HFFc6 (cell line): Measurements from ENCODE around the gene SLC39A11. TPM values are rescaled to one million over a fixed set of nuclear protein-coding genes. Genes with fewer than 3 reads are reported as not detected.

Source experiments
- DNase-seq: peaks from one replicate; pipeline ENCODE4 v3.0.0-alpha.2; 2018
- H3K27ac Mint-ChIP-seq: 2 replicates; pipeline ENCODE4 v1.8.0; 2020; ENCODE audit warnings: mild to moderate bottlenecking, mixed read lengths
- H3K27me3 Mint-ChIP-seq: 2 replicates; pipeline ENCODE4 v1.8.0; 2021; ENCODE audit warnings: mild to moderate bottlenecking, moderate library complexity, mixed read lengths; ENCODE audit not compliant: insufficient read depth
- H3K36me3 Mint-ChIP-seq: 2 replicates; pipeline ENCODE4 v1.8.0; 2021; ENCODE audit warnings: low read depth, mixed read lengths
- H3K4me1 Mint-ChIP-seq: 2 replicates; pipeline ENCODE4 v1.8.0; 2020; ENCODE audit warnings: low read depth, mixed read lengths
- H3K4me3 Mint-ChIP-seq: 2 replicates; pipeline ENCODE4 v1.8.0; 2020; ENCODE audit warnings: mild to moderate bottlenecking, moderate library complexity, mixed read lengths
- H3K9me3 Mint-ChIP-seq: 2 replicates; pipeline ENCODE4 v1.8.0; 2020; ENCODE audit warnings: mild to moderate bottlenecking, mixed read lengths
- total RNA-seq, 6 experiments: library from RNA; stranded (reverse); fragmentation: NEBNext Ultra II Directional; extraction: Animal tissue kit (Norgen Biotek cat#: 25700); gene quantifications; 2 replicates in 1 of 6; 3 replicates in 5 of 6; pipeline ENCODE4 v1.2.3, GENCODE V29; 2021
- TF ChIP-seq, protein P1 (sequence below): fragments of 200-600 bp; sonication (generic); IDR thresholded peaks from 2 replicates; pipeline ENCODE4 v1.5.0; 2021; ENCODE audit warnings: antibody characterized with exemption, mild to moderate bottlenecking

Gene SLC39A11
- total RNA-seq, 6 experiments from 2014 or later = 29.7 to 40.6 (median 34.9) TPM

DNA sequence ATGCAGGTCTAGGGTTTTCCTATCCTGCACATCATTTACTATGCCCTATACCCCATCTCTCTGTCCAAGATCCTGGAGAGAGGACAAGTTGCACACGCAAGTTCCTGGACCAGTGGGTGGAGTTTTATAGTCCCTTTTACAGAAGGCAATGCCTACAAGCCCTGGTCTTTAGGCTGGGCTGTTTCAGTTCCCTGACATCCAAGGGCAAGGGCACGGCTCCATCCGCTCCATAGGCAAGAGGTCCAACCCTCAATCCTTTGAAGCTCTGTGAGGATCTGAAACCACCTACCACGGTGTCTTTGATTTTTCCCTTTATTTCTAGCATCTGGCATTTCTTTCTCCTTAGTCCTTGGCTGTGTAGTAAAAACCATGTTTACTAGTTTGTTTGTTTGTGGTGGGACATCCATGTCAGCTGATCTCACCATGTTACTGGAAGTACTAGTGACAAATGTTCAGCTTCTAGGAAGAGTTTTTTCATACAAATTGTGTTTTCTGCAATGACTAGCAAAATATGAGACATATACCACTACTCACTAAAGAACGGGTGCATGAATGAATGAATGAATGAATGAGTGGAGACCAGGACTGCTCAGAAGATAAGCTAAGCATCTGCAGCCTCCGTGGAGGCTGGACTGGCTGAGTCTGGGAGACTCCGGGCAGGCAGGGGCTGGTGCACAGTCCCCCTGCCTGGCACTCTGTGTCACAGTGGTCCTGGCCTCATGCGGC is 359.4 kb downstream of the SLC39A11 start:
- Mint-ChIP-seq H3K4me1 (peaks cover 2% of the 10 kb centered on the region), H3K27me3 (no peaks in the 10 kb centered on the region; the same call in 1 of the 2 replicates), H3K9me3 (no peaks in the 10 kb centered on the region), H3K4me3 (no peak overlapping the region), H3K27ac (no peak overlapping the region), H3K36me3 (no peaks in the 10 kb centered on the region; the same call in none of the 2 replicates)
- DNase-seq = no peak
- TF ChIP-seq, protein P1, sequence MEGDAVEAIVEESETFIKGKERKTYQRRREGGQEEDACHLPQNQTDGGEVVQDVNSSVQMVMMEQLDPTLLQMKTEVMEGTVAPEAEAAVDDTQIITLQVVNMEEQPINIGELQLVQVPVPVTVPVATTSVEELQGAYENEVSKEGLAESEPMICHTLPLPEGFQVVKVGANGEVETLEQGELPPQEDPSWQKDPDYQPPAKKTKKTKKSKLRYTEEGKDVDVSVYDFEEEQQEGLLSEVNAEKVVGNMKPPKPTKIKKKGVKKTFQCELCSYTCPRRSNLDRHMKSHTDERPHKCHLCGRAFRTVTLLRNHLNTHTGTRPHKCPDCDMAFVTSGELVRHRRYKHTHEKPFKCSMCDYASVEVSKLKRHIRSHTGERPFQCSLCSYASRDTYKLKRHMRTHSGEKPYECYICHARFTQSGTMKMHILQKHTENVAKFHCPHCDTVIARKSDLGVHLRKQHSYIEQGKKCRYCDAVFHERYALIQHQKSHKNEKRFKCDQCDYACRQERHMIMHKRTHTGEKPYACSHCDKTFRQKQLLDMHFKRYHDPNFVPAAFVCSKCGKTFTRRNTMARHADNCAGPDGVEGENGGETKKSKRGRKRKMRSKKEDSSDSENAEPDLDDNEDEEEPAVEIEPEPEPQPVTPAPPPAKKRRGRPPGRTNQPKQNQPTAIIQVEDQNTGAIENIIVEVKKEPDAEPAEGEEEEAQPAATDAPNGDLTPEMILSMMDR = no peak

- TF ChIP-seq, protein P1 = no peak
- H3K27ac Mint-ChIP-seq = no peak overlapping the region
- H3K36me3 Mint-ChIP-seq = no peaks in the 10 kb centered on the region
- no peaks in the 10 kb centered on the region; the same call in none of the 2 replicates for H3K27me3 Mint-ChIP-seq
- H3K4me1 Mint-ChIP-seq = peaks cover 24% of the 10 kb centered on the region
- no peak for DNase-seq
- no peak overlapping the region for H3K4me3 Mint-ChIP-seq
- no peaks in the 10 kb centered on the region for H3K9me3 Mint-ChIP-seq
These were observed 362.4 kb downstream of the SLC39A11 start for GRCh38 chr17:72730077-72730476.

GRCh38 chr17:72726936-72727335 is 365.6 kb downstream of the SLC39A11 start:
- Mint-ChIP-seq H3K27me3 (peaks cover 3% of the 10 kb centered on the region), H3K4me1 (peaks cover 44% of the 10 kb centered on the region), H3K36me3 (peaks cover 4% of the 10 kb centered on the region; the same call in 1 of the 2 replicates), H3K27ac (no peak overlapping the region), H3K4me3 (no peak overlapping the region), H3K9me3 (no peaks in the 10 kb centered on the region)
- no peak for DNase-seq
- TF ChIP-seq, protein P1 = no peak

GRCh38 chr17:72725433-72726068 is 366.9 kb downstream of the SLC39A11 start:
- Mint-ChIP-seq H3K4me1 (peaks cover 44% of the 10 kb centered on the region), H3K27me3 (peaks cover 3% of the 10 kb centered on the region), H3K27ac (no peak overlapping the region), H3K36me3 (peaks cover 4% of the 10 kb centered on the region; the same call in 1 of the 2 replicates), H3K4me3 (no peak overlapping the region), H3K9me3 (no peaks in the 10 kb centered on the region)
- TF ChIP-seq, protein P1 = peak; percentile 97
- DNase-seq = peak; percentile 44

GRCh38 chr17:72724267-72724666 is 368.2 kb downstream of the SLC39A11 start:
- Mint-ChIP-seq H3K4me1 (peaks cover 44% of the 10 kb centered on the region), H3K27ac (peak overlapping the region; percentile 61), H3K4me3 (0 out of 2 replicates have a peak overlapping the region, but pooled peaks have one; percentile 10), H3K36me3 (peaks cover 4% of the 10 kb centered on the region; the same call in 1 of the 2 replicates), H3K9me3 (no peaks in the 10 kb centered on the region), H3K27me3 (peaks cover 3% of the 10 kb centered on the region)
- TF ChIP-seq, protein P1 = no peak
- DNase-seq = peak; percentile 39
